ENCODE results near the gene ATP8B4. TPM values are rescaled to one million over a fixed set of nuclear protein-coding genes. Genes with fewer than 3 reads are reported as not detected.

The ATP8B4 gene
- polyA plus RNA-seq, 3 donors = 6.1 to 9.6 (median 6.8) TPM

DNA sequence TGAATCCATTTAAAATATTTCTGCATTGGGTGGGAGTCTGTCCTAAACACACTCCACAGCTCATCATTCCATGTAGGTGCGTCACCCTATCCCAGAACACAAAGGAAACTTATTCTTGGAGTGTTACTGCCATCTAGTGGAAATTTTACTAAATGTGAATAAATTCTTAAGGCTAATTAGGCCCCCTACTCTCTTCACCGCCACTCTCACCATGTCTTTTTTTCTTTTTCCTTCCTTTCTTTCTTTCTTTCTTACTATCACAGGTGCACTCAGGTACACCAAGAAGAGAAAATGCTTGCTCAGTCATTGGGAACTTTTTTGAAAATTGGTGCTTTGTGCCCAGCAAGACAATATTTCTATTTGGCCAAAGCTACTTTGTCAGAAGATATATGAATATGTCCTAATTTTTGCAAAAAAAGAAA, 26.4 kb upstream of the ATP8B4 start:
- peak in 2 of 3 donors; percentile 65 to 74 for DNase-seq
- H3K27me3 Mint-ChIP-seq (ENCODE audit: low read depth in 3 of 3) = peaks cover 0 to 2% (median 0%) of the 10 kb centered on the region in 3 donors
- Histone ChIP-seq H3K27ac (ENCODE audit: low read depth in 1 of 2, low read length in 2 of 2) (no peak overlapping the region), H3K27me3 (ENCODE audit: control insufficient read depth in 2 of 2, insufficient read depth in 2 of 2, low read length in 2 of 2) (no peaks in the 10 kb centered on the region), H3K9ac (ENCODE audit: insufficient read depth, low read length, poor library complexity, severe bottlenecking) (no peak overlapping the region), H3K4me1 (ENCODE audit: control insufficient read depth in 1 of 2, insufficient read depth in 2 of 2, low read length in 2 of 2) (peaks cover 11 to 24% of the 10 kb centered on the region in 2 donors), H3K4me2 (replicated peaks; ENCODE audit: extremely low read depth, low read length, poor library complexity, severe bottlenecking) (peak overlapping the region; percentile 22), H3K79me2 (ENCODE audit: insufficient read depth, low read length) (no peaks in the 10 kb centered on the region), H2AFZ (ENCODE audit: insufficient read depth, low read depth, low read length, poor library complexity, severe bottlenecking) (no peak overlapping the region), H3K9me3 (replicated peaks in 1 of 2; ENCODE audit: control insufficient read depth in 1 of 2, insufficient read depth in 1 of 2, low read length in 2 of 2) (no peaks in the 10 kb centered on the region), H3K36me3 (replicated peaks in 1 of 2; ENCODE audit: control insufficient read depth in 1 of 2, insufficient read depth in 2 of 2, low read length in 2 of 2) (no peaks in the 10 kb centered on the region), H4K20me1 (ENCODE audit: insufficient read depth, low read length) (no peaks in the 10 kb centered on the region), H3K4me3 (replicated peaks in 1 of 3; ENCODE audit: low read depth in 2 of 3, low read length in 3 of 3) (no peak overlapping the region)
- H3K4me1 Mint-ChIP-seq = peaks cover 27% of the 10 kb centered on the region
- peaks cover 3 to 10% (median 5%) of the 10 kb centered on the region in 7 donors for H3K9me3 Mint-ChIP-seq
- intact Hi-C loops (cut with micrococcal nuclease) = loop anchor here (10.0 kb wide), 2 partner anchors 271 to 911 kb away; no protein-coding TSS in a partner anchor
- H3K4me3 Mint-ChIP-seq = no peak overlapping the region
- no CpG with 5 or more reads among the region's 2 CpGs for WGBS (ENCODE audit: insufficient coverage)
- TF ChIP-seq, protein P1, sequence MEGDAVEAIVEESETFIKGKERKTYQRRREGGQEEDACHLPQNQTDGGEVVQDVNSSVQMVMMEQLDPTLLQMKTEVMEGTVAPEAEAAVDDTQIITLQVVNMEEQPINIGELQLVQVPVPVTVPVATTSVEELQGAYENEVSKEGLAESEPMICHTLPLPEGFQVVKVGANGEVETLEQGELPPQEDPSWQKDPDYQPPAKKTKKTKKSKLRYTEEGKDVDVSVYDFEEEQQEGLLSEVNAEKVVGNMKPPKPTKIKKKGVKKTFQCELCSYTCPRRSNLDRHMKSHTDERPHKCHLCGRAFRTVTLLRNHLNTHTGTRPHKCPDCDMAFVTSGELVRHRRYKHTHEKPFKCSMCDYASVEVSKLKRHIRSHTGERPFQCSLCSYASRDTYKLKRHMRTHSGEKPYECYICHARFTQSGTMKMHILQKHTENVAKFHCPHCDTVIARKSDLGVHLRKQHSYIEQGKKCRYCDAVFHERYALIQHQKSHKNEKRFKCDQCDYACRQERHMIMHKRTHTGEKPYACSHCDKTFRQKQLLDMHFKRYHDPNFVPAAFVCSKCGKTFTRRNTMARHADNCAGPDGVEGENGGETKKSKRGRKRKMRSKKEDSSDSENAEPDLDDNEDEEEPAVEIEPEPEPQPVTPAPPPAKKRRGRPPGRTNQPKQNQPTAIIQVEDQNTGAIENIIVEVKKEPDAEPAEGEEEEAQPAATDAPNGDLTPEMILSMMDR (IDR thresholded peaks at IDR 0.05) = peak; percentile 87
- H3K36me3 Mint-ChIP-seq = peaks cover 0 to 7% of the 10 kb centered on the region in 2 donors
- H3K27ac Mint-ChIP-seq = peak overlapping the region in 3 of 7 donors; percentile 63 to 87 (median 81)

GRCh38 chr15:50144341-50145120, 25.5 kb upstream of the ATP8B4 start:
- H3K4me1 ChIP-seq (ENCODE audit: control insufficient read depth in 1 of 2, insufficient read depth in 2 of 2, low read length in 2 of 2) = peaks cover 11 to 24% of the 10 kb centered on the region in 2 donors
- 37% methylated on average over 2 of the region's 6 CpGs for WGBS (ENCODE audit: insufficient coverage)
- H3K4me3 ChIP-seq (replicated peaks in 1 of 3; ENCODE audit: low read depth in 2 of 3, low read length in 3 of 3) = no peak overlapping the region
- no peaks in the 10 kb centered on the region for H3K27me3 ChIP-seq (ENCODE audit: control insufficient read depth in 2 of 2, insufficient read depth in 2 of 2, low read length in 2 of 2)
- no peaks in the 10 kb centered on the region for H4K20me1 ChIP-seq (ENCODE audit: insufficient read depth, low read length)
- intact Hi-C loops (cut with micrococcal nuclease) = loop anchor here (10.0 kb wide), 2 partner anchors 270 to 910 kb away; no protein-coding TSS in a partner anchor
- DNase-seq = peak; percentile 58 to 84 (median 70)
- peaks cover 3 to 10% (median 5%) of the 10 kb centered on the region in 7 donors for H3K9me3 Mint-ChIP-seq
- peaks cover 0 to 7% of the 10 kb centered on the region in 2 donors for H3K36me3 Mint-ChIP-seq
- no peak overlapping the region for H3K9ac ChIP-seq (ENCODE audit: insufficient read depth, low read length, poor library complexity, severe bottlenecking)
- no peak overlapping the region for H3K4me2 ChIP-seq (replicated peaks; ENCODE audit: extremely low read depth, low read length, poor library complexity, severe bottlenecking)
- peak overlapping the region; percentile 14 to 82 (median 50) for H3K27ac Mint-ChIP-seq
- peaks cover 27% of the 10 kb centered on the region for H3K4me1 Mint-ChIP-seq
- no peaks in the 10 kb centered on the region for H3K36me3 ChIP-seq (replicated peaks in 1 of 2; ENCODE audit: control insufficient read depth in 1 of 2, insufficient read depth in 2 of 2, low read length in 2 of 2)
- peak overlapping the region in 1 of 2 donors; percentile 18 for H3K27ac ChIP-seq (ENCODE audit: low read depth in 1 of 2, low read length in 2 of 2)
- no peaks in the 10 kb centered on the region for H3K79me2 ChIP-seq (ENCODE audit: insufficient read depth, low read length)
- H3K27me3 Mint-ChIP-seq (ENCODE audit: low read depth in 3 of 3) = peaks cover 0 to 2% (median 0%) of the 10 kb centered on the region in 3 donors
- TF ChIP-seq, protein P1 (IDR thresholded peaks at IDR 0.05) = no peak
- H3K9me3 ChIP-seq (replicated peaks in 1 of 2; ENCODE audit: control insufficient read depth in 1 of 2, insufficient read depth in 1 of 2, low read length in 2 of 2) = no peaks in the 10 kb centered on the region
- H3K4me3 Mint-ChIP-seq = no peak overlapping the region
- H2AFZ ChIP-seq (ENCODE audit: insufficient read depth, low read depth, low read length, poor library complexity, severe bottlenecking) = no peak overlapping the region

Data from CD14-positive monocyte (primary cell).